IMR-90 (cell line): Measurements from ENCODE around the gene DEFB114. TPM values are rescaled to one million over a fixed set of nuclear protein-coding genes. Genes with fewer than 3 reads are reported as not detected.

Experiments used
- ATAC-seq: fragments of 200-7000 bp; cut with Tn5 transposase; 2 replicates; pipeline ENCODE4 v1.9.1; 2020; ENCODE audit warnings: low read depth, mild to moderate bottlenecking, moderate library complexity
- BruUV-seq: library from RNA; stranded (reverse); fragments of 400-500 nt; replicated peaks from 2 replicates; lab custom pipeline; 2021; lab: Mats Ljungman, UMichigan
- CTCF ChIA-PET: fragments of 300-600 bp; formaldehyde crosslinking; extraction: SDS; loops from one replicate; lab custom pipeline; 2021; ENCODE audit warnings: antibody characterized with exemption; lab: Yijun Ruan, JAX
- POLR2A ChIA-PET: fragments of 300-600 bp; sonication (Branson Sonifier 250); formaldehyde crosslinking; loops from one replicate; lab custom pipeline; 2022; ENCODE audit warnings: antibody characterized with exemption; ENCODE audit not compliant: unreplicated experiment; lab: Charles Lee
- DNase-seq: peaks from one replicate; pipeline ENCODE4 v3.0.0; 2013
- H2AFZ ChIP-seq: replicated peaks from 2 replicates; pipeline ENCODE3; 2013; ENCODE audit warnings: low read length, mild to moderate bottlenecking; ENCODE audit not compliant: poor library complexity
- H2AK5ac ChIP-seq: 2 replicates; pipeline ENCODE4 v1.6.1; 2013; ENCODE audit warnings: low read depth, low read length, inconsistent platforms
- H2AK9ac ChIP-seq: replicated peaks from 2 replicates; pipeline ENCODE3; 2013; ENCODE audit warnings: mild to moderate bottlenecking, low read depth, low read length, moderate library complexity; ENCODE audit not compliant: poor library complexity
- H2BK120ac ChIP-seq: 2 replicates; pipeline ENCODE4 v1.6.1; 2013; ENCODE audit warnings: low read depth, low read length, inconsistent platforms
- H2BK15ac ChIP-seq: 3 replicates; pipeline ENCODE4 v1.6.1; 2013; ENCODE audit warnings: low read depth, low read length, inconsistent platforms
- H2BK20ac ChIP-seq: 2 replicates; pipeline ENCODE4 v1.6.1; 2013; ENCODE audit warnings: low read depth, mild to moderate bottlenecking, inconsistent platforms, low read length, moderate library complexity
- H2BK5ac ChIP-seq: 2 replicates; pipeline ENCODE4 v1.6.1; 2013; ENCODE audit warnings: mild to moderate bottlenecking, low read depth, low read length, inconsistent platforms; ENCODE audit not compliant: poor library complexity, severe bottlenecking
- H3K14ac ChIP-seq: replicated peaks from 2 replicates; pipeline ENCODE4 v1.6.1; 2013; ENCODE audit warnings: low read depth, low read length, inconsistent platforms
- H3K18ac ChIP-seq: 2 replicates; pipeline ENCODE4 v1.6.1; 2013; ENCODE audit warnings: low read depth, low read length, control low read depth
- H3K23ac ChIP-seq: 2 replicates; pipeline ENCODE4 v1.6.1; 2013; ENCODE audit warnings: low read depth, low read length, inconsistent platforms
- H3K27ac ChIP-seq: 2 replicates; pipeline ENCODE4 v1.5.1; 2013; ENCODE audit warnings: mild to moderate bottlenecking, control low read depth, low read length; ENCODE audit not compliant: insufficient read depth
- H3K27me3 ChIP-seq: 2 replicates; pipeline ENCODE4 v1.6.1; 2013; ENCODE audit warnings: low read length; ENCODE audit not compliant: control insufficient read depth, insufficient read depth
- H3K36me3 ChIP-seq: 2 replicates; pipeline ENCODE4 v1.6.1; 2013; ENCODE audit warnings: low read length, mixed read lengths; ENCODE audit not compliant: control insufficient read depth, insufficient read depth
- H3K4ac ChIP-seq: 2 replicates; pipeline ENCODE4 v1.6.1; 2013; ENCODE audit warnings: low read depth, low read length, inconsistent platforms
- H3K4me1 ChIP-seq: 2 replicates; pipeline ENCODE4 v1.6.1; 2013; ENCODE audit warnings: low read length, mixed read lengths; ENCODE audit not compliant: control insufficient read depth, insufficient read depth
- H3K4me2 ChIP-seq: 2 replicates; pipeline ENCODE4 v1.6.1; 2013; ENCODE audit warnings: low read depth, mild to moderate bottlenecking, control low read depth, low read length, moderate library complexity
- H3K4me3 ChIP-seq: 2 replicates; pipeline ENCODE4 v1.5.1; 2013; ENCODE audit warnings: low read depth, mild to moderate bottlenecking, control low read depth, low read length, moderate library complexity; ENCODE audit not compliant: insufficient read depth
- H3K56ac ChIP-seq: 2 replicates; pipeline ENCODE4 v1.6.1; 2013; ENCODE audit warnings: low read length, inconsistent platforms; ENCODE audit not compliant: insufficient read depth; ENCODE audit errors: extremely low read depth
- H3K79me1 ChIP-seq, 2 experiments: 2 replicates each; pipeline ENCODE4 v1.6.1; 2013; ENCODE audit warnings: low read length in 2 of 2, inconsistent platforms in 1 of 2, low read depth in 1 of 2
- H3K9ac ChIP-seq: 2 replicates; pipeline ENCODE4 v1.6.1; 2013; ENCODE audit warnings: low read depth, low read length, control low read depth
- H3K9me1 ChIP-seq: 2 replicates; pipeline ENCODE4 v1.6.1; 2013; ENCODE audit warnings: low read length, inconsistent platforms; ENCODE audit not compliant: insufficient read depth
- H3K9me3 ChIP-seq: 2 replicates; pipeline ENCODE4 v1.6.1; 2013; ENCODE audit warnings: low read length; ENCODE audit not compliant: control insufficient read depth, insufficient read depth
- H4K20me1 ChIP-seq: 2 replicates; pipeline ENCODE4 v1.6.1; 2013; ENCODE audit warnings: low read length, inconsistent platforms; ENCODE audit not compliant: insufficient read depth
- H4K5ac ChIP-seq: 2 replicates; pipeline ENCODE4 v1.6.1; 2013; ENCODE audit warnings: mild to moderate bottlenecking, low read depth, low read length, control low read depth
- H4K8ac ChIP-seq, 2 experiments: 2 replicates each; pipeline ENCODE4 v1.6.1; 2013; ENCODE audit warnings: low read depth in 2 of 2, low read length in 2 of 2, control low read depth in 1 of 2, inconsistent platforms in 1 of 2
- H4K91ac ChIP-seq: 2 replicates; pipeline ENCODE4 v1.6.1; 2013; ENCODE audit warnings: low read depth, low read length, inconsistent platforms; ENCODE audit not compliant: insufficient read depth
- BHLHE40 ChIP-seq: fragments of 150-350 bp; IDR thresholded peaks from 2 replicates; pipeline ENCODE4 v1.6.1; 2016; ENCODE audit warnings: mild to moderate bottlenecking, low read depth, low read length
- CEBPB ChIP-seq: IDR thresholded peaks from 2 replicates; pipeline ENCODE4 v1.6.1; 2012; ENCODE audit warnings: low read depth, low read length, improper control_type of control experiment
- CHD1 ChIP-seq: IDR thresholded peaks from 2 replicates; pipeline ENCODE4 v1.6.1; 2012; ENCODE audit warnings: low read depth, low read length, improper control_type of control experiment
- CTCF ChIP-seq: conservative IDR thresholded peaks from 2 replicates; pipeline ENCODE4 v1.5.1; 2012; ENCODE audit warnings: mild to moderate bottlenecking, low read depth, low read length, improper control_type of control experiment
- ELK1 ChIP-seq: fragments of 150-350 bp; IDR thresholded peaks from 2 replicates; pipeline ENCODE4 v1.6.1; 2016; ENCODE audit warnings: low read depth, mild to moderate bottlenecking, low read length, moderate library complexity, borderline replicate concordance
- FOS ChIP-seq: fragments of 150-350 bp; IDR thresholded peaks from 2 replicates; pipeline ENCODE4 v1.6.1; 2016; ENCODE audit warnings: low read depth, low read length
- MXI1 ChIP-seq: IDR thresholded peaks from 2 replicates; pipeline ENCODE4 v1.6.1; 2012; ENCODE audit warnings: low read depth, mild to moderate bottlenecking, low read length, moderate library complexity, borderline replicate concordance
- NFE2L2 ChIP-seq: fragments of 150-350 bp; IDR thresholded peaks from 2 replicates; pipeline ENCODE4 v1.6.1; 2016; ENCODE audit warnings: low read depth, mild to moderate bottlenecking, low read length
- POLR2A ChIP-seq: IDR thresholded peaks from 2 replicates; pipeline ENCODE4 v1.6.1; 2012; ENCODE audit warnings: mild to moderate bottlenecking, low read depth, low read length
- SMC3 ChIP-seq: fragments of 150-350 bp; IDR thresholded peaks from 2 replicates; pipeline ENCODE4 v1.6.1; 2016; ENCODE audit warnings: low read depth, mild to moderate bottlenecking, antibody characterized with exemption, low read length, moderate library complexity
- USF2 ChIP-seq: fragments of 150-350 bp; IDR thresholded peaks from 2 replicates; pipeline ENCODE4 v1.6.1; 2017; ENCODE audit warnings: mild to moderate bottlenecking, antibody characterized with exemption, low read length, low read depth
- WGBS, 2 experiments: methylation state at CpG; one replicate each; pipeline versions ENCODE4 v1.1.5 to v1.1.7; 2013; ENCODE audit warnings: missing lambda C conversion rate in 2 of 2; ENCODE audit not compliant: insufficient read length in 1 of 2; ENCODE audit errors: extremely low coverage in 2 of 2; 5-methylcytosine and 5-hydroxymethylcytosine counted together
- dilution Hi-C: fragments of 300-500 bp; cut with HindIII; formaldehyde crosslinking; loops from one replicate; pipeline ENCODE4 v1.14.3; 2018; ENCODE audit warnings: low sequenced_read_pairs; ENCODE audit not compliant: unreplicated experiment
- in situ Hi-C: fragments of 300-500 bp; cut with MboI; formaldehyde crosslinking; loops from 3 replicates; pipeline ENCODE4 v1.14.3; 2019; ENCODE audit warnings: low sequenced_read_pairs, inconsistent platforms, mixed read lengths
- intact Hi-C: fragments of 100-400 bp; cut with micrococcal nuclease; formaldehyde crosslinking; loops from 2 replicates; pipeline ENCODE4 v1.10.0; 2022
- polyA plus RNA-seq, 3 experiments: library from polyadenylated mRNA; depleted of rRNA; stranded (reverse); fragments of >200 nt; gene quantifications; 2 replicates each; pipeline ENCODE4 v1.2.3, GENCODE V29; 2012; ENCODE audit warnings: low replicate concordance in 1 of 3
- total RNA-seq: library from RNA; depleted of rRNA; stranded (reverse); fragments of >200 nt; gene quantifications from 2 replicates; pipeline ENCODE4 v1.2.3, GENCODE V29; 2012

Gene DEFB114
- total and polyA plus RNA-seq, 2 of the 4 experiments (the other 2 are of a cell fraction) = not detected

- no peak for ATAC-seq
- intact Hi-C loops (no loop called here), in situ Hi-C loops (no loop called here), dilution Hi-C loops (no loop called here)
- Histone ChIP-seq H4K91ac (no peak overlapping the region), H3K9me3 (no peaks in the 10 kb centered on the region), H4K8ac (no peak overlapping the region), H3K4me2 (no peak overlapping the region), H4K20me1 (no peaks in the 10 kb centered on the region), H2AK5ac (no peak overlapping the region), H3K79me1 (no peaks in the 10 kb centered on the region), H3K4ac (no peak overlapping the region), H3K56ac (no peak overlapping the region), H3K9me1 (no peaks in the 10 kb centered on the region), H2AK9ac (no peak overlapping the region), H4K5ac (no peak overlapping the region), H2AFZ (no peak overlapping the region), H3K4me1 (no peaks in the 10 kb centered on the region), H2BK15ac (no peak overlapping the region), H3K4me3 (no peak overlapping the region), H3K27ac (no peak overlapping the region), H3K36me3 (no peaks in the 10 kb centered on the region), H3K18ac (no peak overlapping the region), H3K9ac (no peak overlapping the region), H3K27me3 (no peaks in the 10 kb centered on the region), H2BK20ac (no peak overlapping the region), H2BK120ac (no peak overlapping the region), H2BK5ac (no peak overlapping the region), H3K14ac (no peak overlapping the region), H3K23ac (no peak overlapping the region)
- DNase-seq = no peak
- ChIA-PET POLR2A (no interaction called here), CTCF (no interaction called here)
- no TSS peak for BruUV-seq
- 74% methylated on average over 3 of the region's 4 CpGs; no CpG with 5 or more reads in 1 of the 2 experiments for WGBS, 2 experiments
- TF ChIP-seq USF2 = no peak
- no peak for TF ChIP-seq NFE2L2
- TF ChIP-seq MXI1 = no peak
- no peak for TF ChIP-seq BHLHE40
- TF ChIP-seq CEBPB = no peak
- TF ChIP-seq CTCF = no peak
- no peak for TF ChIP-seq SMC3
- no peak for TF ChIP-seq ELK1
- TF ChIP-seq CHD1 = no peak
- no peak for TF ChIP-seq POLR2A
- no peak for TF ChIP-seq FOS
Measured at GRCh38 chr6:49919261-49919660, 44.7 kb downstream of the DEFB114 start.
